NCI-H345 treated with DMSO at 0.1 percent for 48 hours (cell line): ENCODE results near the gene SP110.

Experiments used
- DNase-seq: peaks from one replicate; lab custom pipeline; 2025; ENCODE audit not compliant: unreplicated experiment; lab: John Stamatoyannopoulos, UW

Gene SP110

DNA sequence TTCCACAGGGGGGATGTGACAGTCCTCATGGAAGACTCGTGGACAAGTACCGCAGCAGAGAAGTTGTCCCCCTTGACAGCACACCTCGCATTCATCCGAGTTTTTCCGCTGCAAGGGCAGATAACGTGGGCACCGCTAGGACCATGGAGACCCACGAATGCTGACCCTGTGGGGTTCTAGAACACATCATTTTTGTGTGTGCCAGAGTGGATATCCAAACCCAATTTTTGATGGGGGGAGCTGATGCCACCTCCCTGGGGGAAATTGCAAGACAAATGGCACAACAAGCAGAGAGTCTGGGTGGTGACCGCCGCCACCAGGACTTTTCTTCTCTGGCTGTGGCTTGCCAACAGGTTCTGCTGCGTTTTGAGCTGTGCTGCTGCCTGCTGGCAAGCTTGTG lies 46.9 kb downstream of the SP110 start:
- DNase-seq, result no peak

DNA sequence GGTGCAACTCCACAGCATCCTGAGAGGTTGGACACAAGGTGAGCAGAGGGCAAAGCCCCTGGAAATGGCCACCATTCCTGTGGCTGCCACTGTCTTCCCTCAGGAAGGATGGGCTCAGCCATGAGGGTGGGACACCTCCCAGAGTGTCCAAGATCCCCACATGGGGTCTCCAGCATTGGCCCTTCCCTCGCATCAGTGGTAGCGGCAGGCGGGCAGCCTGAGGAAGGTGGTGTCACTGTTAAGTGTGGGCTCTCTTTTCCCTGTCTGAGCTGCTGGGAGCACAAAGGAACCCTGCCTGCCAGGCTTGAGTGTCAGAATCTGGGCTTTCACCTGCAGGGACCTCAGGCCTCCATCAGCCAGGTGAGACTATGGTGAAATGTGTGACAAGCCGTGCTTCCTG lies 47.6 kb downstream of the SP110 start:
- DNase-seq, result no peak

- DNase-seq, result no peak
These were observed 49.3 kb downstream of the SP110 start for GRCh38 chr2:230170532-230170931.

DNA sequence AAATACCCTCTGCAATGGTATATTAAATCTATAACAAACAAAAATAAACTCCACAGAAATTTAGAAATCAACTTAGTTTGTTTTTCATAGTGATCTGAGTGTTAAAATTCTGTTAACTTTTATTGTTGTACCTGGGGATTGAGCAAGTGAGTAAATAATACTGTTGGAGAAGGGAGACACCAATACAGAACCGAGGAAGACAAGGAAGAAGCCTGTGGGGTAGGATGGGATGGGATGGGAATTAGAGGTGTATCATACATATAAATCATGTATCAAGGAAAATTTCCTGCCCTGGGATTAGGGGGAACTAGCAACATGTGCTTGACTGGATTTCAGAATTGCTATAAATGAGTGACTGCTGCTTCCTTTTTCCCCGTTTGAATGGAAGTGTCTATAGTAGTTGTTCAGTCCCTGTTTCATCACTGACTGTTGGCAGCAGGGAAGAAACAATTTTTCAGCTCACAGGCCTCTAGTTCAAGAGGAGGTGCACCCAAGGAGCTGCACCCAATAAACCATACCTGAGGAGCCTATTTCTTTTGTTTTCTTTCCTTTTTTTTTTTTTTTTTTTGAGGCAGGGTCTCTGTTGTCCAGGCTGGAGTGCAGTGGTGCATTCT lies 53.1 kb downstream of the SP110 start:
- no peak for DNase-seq

DNA sequence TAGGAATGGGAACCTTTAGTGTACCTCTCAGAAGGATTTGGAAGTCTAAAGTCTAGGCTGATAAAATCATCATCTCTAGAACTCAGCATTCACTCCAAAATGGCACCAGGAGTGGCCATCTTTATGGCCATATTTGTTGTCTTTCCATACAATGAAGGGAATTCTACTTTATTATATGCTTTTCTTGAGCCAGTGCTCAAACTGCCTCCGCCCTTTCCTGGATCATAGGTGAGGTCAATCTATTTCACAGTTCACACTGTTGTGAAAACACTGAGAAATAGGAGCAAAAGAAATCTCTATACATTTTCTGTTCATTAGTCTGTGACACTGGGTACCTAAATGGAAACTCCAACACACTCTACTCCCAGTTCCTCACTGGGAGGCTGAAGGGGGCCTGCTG lies 55.6 kb downstream of the SP110 start:
- DNase-seq, result no peak

- no peak for DNase-seq
These were observed 56.8 kb downstream of the SP110 start for GRCh38 chr2:230162981-230163380.

- no peak for DNase-seq
These were observed 58.6 kb downstream of the SP110 start for GRCh38 chr2:230161184-230161583.

DNA sequence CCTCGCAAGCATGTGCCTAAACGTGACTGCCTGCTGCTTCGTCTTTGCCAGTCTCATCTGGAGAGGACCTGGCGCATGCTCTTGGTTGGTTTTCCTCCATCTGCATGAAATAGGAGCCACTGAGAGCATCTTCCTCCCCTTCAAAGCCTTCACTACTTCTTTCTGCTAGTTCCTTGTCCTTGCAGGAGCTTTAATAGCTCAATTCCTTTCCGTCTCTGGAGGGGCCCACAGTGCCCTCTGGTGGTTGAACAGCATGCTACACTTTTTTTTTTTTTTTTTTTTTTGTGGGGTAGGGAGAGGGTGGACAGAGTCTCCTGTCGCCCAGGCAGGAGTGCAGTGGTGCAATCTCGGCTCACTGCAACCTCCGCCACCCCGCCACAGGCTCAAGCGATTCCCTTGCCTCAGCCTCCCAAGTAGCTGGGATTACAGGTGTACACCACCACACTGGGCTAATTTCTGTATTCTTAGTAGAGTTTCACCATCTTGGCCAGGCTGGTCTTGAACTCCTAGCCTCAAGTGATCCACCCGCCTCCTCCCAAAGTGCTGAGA lies 59.6 kb downstream of the SP110 start:
- no peak for DNase-seq

GRCh38 chr2:230158468-230158867 lies 61.3 kb downstream of the SP110 start:
- no peak for DNase-seq

DNA sequence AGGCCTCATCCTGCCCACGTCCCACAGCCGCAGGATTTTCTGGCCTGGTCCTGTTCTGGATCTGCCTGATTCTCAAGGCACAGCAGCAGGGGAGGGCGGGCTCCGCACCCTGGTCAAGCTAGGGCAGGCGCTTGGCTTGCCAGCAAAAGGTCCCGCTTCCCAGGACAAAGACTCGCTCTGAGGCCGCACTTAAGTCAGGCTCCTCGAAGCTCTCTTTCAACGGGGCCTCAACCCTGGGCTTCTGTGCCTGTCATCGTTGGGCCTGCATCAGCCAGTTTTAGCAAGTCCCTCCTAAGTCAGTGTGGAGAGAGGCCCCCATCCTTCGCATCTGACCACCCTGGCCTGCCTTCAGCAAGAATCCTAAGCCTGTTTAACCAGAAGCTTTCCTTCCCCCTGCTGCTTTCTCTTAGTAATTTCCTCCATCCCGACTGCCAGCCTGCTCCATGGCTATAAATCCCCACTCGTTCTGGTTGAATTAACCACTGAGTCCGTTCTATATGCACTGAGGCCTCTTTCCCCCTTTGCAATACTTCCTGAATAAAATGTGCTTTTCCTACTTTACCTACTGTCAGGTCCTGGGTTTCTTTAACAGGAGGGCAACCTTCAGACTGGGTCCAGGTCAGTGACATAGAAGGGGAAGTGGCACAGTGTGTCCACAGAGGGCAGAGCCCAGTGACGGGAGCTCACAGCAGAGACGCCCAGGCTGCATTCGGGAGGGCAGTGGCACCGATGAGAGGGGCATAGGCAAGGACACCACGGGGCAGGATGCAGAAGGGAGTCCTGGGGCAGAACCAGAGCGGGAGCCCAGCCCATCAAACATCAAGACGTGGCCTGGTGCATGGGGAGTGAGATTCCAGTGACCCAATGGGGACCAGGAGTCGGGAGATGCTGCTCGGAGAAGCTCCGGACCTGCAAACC lies 62.7 kb downstream of the SP110 start:
- DNase-seq, result no peak

DNA sequence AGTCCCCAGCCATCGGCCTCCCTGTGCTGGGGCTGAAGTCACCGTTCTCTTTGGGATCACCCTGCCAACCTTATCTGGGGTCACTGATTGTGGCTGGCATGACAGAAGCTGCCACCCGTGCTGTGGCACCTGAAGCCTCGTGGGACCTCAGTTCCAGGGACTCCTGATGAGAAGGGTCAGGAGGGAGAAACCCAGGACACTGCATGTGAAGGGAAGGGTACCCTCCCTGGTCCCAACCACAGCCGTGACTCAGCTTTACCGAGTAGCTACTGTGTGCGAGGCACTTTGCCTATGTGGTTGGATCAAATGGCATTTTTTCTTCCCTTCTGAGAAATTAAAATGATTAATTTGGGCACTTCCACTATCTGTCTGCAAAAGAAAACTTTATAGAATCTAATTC lies 64.4 kb downstream of the SP110 start:
- DNase-seq, result no peak

DNA sequence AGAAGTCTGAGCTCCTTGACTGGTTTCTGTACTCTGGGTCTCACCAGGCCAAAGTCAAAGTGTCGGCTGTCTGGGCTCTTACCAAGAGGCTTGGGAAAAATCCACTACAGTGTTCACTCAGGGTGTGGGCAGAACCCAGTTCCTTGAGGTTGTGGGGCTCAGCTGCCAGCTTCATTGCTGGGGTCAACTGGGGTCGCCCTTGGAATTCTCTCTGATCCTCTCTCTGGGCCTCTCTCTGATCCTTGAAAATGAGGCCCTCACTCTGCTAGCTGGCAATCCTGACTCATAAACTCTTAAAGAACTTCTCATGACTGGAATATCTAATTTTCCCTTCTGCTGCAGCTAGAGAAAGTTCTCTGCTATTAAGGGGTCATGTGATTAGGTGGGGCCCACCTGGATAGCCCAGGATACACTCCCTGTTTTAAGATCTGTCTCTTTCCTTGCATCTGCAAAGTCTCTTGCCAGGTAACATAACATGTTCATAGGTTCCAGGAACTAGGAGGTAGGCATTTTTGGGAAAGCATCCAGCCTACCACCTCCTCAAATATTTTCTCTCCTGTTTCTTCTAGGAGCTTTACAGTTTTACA lies 66.3 kb downstream of the SP110 start:
- no peak for DNase-seq

- DNase-seq, result no peak
These were observed 67.5 kb downstream of the SP110 start for GRCh38 chr2:230152334-230152733.

- no peak for DNase-seq
These were observed 75.4 kb downstream of the SP110 start for GRCh38 chr2:230144355-230144754.

DNA sequence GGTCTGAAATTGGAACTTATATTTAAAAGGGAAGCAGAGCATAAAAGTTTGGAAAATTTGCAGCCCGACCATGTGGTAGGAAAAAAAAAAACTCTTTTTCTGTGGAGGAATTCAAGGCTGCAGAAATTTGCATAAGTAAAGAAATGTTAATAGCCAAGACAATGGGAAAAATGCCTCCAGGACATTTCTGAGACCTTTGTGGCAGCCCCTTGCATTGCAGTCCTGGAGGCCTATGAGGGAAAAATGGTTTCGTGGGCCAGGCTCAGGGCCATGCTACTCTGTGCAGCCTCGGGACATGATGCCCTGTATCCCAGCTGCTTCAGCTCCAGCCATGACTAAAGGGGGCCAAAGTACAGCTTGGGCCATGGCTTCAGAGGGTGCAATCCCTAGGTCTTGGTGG lies 79.1 kb downstream of the SP110 start:
- DNase-seq, result no peak

DNA sequence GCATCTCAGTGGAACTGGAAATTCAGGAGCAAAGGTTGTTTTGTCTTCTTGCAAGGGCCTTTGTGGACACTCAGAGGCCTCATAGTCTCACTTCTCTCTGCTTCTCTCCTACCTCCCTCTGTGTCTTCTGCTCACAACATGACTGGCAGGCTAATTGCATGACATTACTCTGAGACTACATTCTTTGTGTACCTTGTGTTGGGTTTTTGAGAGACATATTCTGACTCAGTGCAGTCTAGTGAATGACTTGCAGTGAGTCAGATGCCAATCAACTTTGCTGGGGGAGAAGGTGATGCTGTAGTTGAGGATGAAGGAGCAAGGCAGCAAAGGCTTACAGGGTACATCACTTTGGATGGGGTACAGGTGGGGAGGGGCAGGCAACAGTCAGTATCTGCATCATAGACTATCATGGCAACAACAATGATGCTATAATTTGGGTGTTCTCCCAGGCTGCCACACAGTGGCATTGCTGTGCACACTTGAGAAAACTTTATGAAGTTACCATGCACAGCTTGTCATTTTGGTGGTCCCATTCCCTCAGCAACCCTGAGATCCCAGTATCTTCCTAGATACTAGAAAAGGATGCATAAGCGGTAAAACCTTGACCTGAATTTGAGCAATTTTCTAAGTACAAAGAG lies 81.8 kb downstream of the SP110 start:
- DNase-seq, result no peak

GRCh38 chr2:230135130-230135525 lies 84.7 kb downstream of the SP110 start:
- no peak for DNase-seq

GRCh38 chr2:230134496-230135129 lies 85.2 kb downstream of the SP110 start:
- DNase-seq, result no peak

DNA sequence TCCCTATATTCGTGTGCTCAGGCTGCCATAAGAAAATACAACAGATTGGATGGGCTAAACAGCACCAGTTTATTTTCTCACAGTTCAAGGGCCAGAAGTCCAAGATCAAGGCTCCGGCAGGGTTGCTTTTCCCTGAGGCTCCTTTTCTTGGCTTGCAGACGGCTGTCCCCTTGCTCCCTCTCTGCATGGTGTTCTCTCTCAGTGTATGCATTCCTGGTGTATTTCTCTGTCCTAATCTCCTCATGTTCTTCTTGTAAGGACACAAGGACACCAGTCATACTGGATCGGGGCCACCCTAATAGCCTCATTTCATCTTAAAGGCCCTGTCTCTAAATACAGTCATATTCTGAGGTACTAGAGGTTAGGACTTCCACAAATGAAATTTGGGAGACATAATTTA lies 88.4 kb downstream of the SP110 start:
- no peak for DNase-seq

GRCh38 chr2:230130668-230131364 lies 89.0 kb downstream of the SP110 start:
- no peak for DNase-seq
